T-helper 2 cell treated with Interferon-gamma antibody and Interleukin-4, amounts not matched to agents 5 μg/mL and 100 μg/mL, for 36 hours (primary cell): ENCODE measurements around the gene POLR1G.
A peak's percentile ranks its signal among the peaks of the same experiment; 100 is the strongest.

ENCODE experiments used
- DNase-seq: peaks from one replicate; pipeline ENCODE4 v3.0.0; 2021; ENCODE audit warnings: low spot score
- H3K27ac Mint-ChIP-seq: one replicate; pipeline ENCODE4 v1.8.0; 2021; ENCODE audit warnings: mild to moderate bottlenecking, mixed read lengths
- H3K27me3 Mint-ChIP-seq: one replicate; pipeline ENCODE4 v1.8.0; 2021; ENCODE audit warnings: low read depth, mixed read lengths
- H3K36me3 Mint-ChIP-seq: one replicate; pipeline ENCODE4 v1.8.0; 2021; ENCODE audit warnings: low read depth, mixed read lengths
- H3K4me1 Mint-ChIP-seq: one replicate; pipeline ENCODE4 v1.8.0; 2021; ENCODE audit warnings: low read depth, mixed read lengths
- H3K4me3 Mint-ChIP-seq: one replicate; pipeline ENCODE4 v1.8.0; 2022; ENCODE audit warnings: mild to moderate bottlenecking, moderate library complexity, mixed read lengths
- H3K9me3 Mint-ChIP-seq: one replicate; pipeline ENCODE4 v1.8.0; 2021; ENCODE audit warnings: mixed read lengths

Gene POLR1G, protein sequence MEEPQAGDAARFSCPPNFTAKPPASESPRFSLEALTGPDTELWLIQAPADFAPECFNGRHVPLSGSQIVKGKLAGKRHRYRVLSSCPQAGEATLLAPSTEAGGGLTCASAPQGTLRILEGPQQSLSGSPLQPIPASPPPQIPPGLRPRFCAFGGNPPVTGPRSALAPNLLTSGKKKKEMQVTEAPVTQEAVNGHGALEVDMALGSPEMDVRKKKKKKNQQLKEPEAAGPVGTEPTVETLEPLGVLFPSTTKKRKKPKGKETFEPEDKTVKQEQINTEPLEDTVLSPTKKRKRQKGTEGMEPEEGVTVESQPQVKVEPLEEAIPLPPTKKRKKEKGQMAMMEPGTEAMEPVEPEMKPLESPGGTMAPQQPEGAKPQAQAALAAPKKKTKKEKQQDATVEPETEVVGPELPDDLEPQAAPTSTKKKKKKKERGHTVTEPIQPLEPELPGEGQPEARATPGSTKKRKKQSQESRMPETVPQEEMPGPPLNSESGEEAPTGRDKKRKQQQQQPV

DNA sequence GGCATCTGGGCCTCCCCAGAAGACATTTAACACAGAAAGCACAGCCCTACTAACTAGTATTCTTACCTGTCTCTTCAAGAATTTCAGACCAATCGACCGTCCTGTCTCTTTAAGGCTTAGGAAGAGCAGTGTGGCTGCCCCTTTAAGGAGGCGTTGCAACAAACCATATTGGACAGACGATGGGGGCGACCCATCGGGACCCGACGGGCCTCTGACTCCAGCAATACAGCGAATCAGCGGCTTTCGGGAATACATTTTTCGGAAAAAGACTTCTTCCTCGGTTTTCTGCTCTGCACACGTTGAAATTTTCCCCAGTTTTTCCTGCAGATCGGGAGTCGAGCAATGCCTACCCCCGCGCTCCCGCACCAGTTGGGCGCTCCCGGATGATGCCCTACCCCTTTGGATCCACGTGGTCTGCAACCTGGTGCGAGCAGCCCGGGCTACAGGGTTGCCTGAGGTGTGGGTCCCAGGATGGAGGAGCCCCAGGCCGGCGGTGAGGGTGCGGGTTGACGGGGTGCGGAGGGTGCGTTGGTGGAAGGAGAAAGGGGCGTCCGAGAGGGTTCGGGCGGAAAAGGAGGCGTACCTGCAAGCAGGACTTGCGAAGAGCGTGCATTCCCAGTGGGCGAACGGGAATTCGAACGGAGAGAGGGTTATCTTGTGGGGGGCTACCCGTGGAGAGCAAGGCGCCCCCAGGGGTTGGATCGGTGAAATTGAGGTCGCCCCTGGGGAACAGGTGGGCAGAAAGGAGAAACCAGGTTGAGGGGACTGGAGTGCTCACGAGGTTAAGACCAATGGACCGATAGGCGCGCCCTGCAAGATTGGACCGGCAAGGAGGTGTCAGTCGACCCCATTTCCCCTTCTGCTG lies at the start of gene POLR1G:
TSS of gene POLR1G (plus strand) at position 419 of the 865 bp plus-strand sequence. CDS start at position 472, 53 bp downstream.
- H3K27me3 Mint-ChIP-seq: peaks cover 18% of the 10 kb centered on the region
- peak within 1 kb of the TSS; percentile 90 for H3K27ac Mint-ChIP-seq
- H3K36me3 Mint-ChIP-seq: peaks cover 14% of the 10 kb centered on the region
- peak within 1 kb of the TSS; percentile 91 for H3K4me3 Mint-ChIP-seq
- DNase-seq: peak; percentile 78
- no peaks in the 10 kb centered on the region for H3K9me3 Mint-ChIP-seq
- H3K4me1 Mint-ChIP-seq: peaks cover 39% of the 10 kb centered on the region

- H3K27me3 Mint-ChIP-seq: no peaks in the 10 kb centered on the region
- no peaks in the 10 kb centered on the region for H3K9me3 Mint-ChIP-seq
- no peaks in the 10 kb centered on the region for H3K4me1 Mint-ChIP-seq
Measured at GRCh38 chr19:45356760-45357444, 49.5 kb upstream of the POLR1G start.

DNA sequence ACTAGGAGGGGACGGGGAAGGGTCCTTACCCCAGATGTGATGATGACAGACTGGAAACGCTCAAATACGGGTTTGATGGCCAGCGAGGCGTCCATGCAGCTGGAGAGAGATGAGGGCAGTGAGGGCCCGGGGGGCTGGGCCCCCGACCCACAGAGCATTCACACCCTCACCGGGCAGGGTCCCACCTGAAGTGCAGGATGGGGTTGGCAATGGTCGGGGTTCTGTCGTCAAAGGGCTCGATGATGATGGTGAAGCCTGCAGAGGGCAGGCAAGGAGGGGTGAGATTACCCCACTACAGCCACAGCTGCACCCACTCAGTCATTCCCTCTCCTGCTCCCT lies 49.0 kb upstream of the POLR1G start:
- Mint-ChIP-seq H3K27me3 (no peaks in the 10 kb centered on the region), H3K27ac (no peak overlapping the region), H3K36me3 (peaks cover 27% of the 10 kb centered on the region), H3K4me3 (no peak overlapping the region), H3K4me1 (no peaks in the 10 kb centered on the region), H3K9me3 (no peaks in the 10 kb centered on the region)
- DNase-seq: no peak

More at GRCh38 chr19:45356760-45357444, 49.5 kb upstream of the POLR1G start:
- H3K4me3 Mint-ChIP-seq: no peak overlapping the region
- no peak overlapping the region for H3K27ac Mint-ChIP-seq
- peaks cover 24% of the 10 kb centered on the region for H3K36me3 Mint-ChIP-seq
- no peak for DNase-seq

GRCh38 chr19:45358213-45358792 lies 48.1 kb upstream of the POLR1G start:
- DNase-seq: no peak
- H3K27ac Mint-ChIP-seq: no peak overlapping the region

GRCh38 chr19:45361608-45362007 lies 44.8 kb upstream of the POLR1G start:
- no peaks in the 10 kb centered on the region for H3K27me3 Mint-ChIP-seq
- H3K4me1 Mint-ChIP-seq: no peaks in the 10 kb centered on the region
- H3K36me3 Mint-ChIP-seq: peaks cover 11% of the 10 kb centered on the region
- no peak overlapping the region for H3K27ac Mint-ChIP-seq
- H3K9me3 Mint-ChIP-seq: no peaks in the 10 kb centered on the region
- no peak overlapping the region for H3K4me3 Mint-ChIP-seq
- DNase-seq: no peak

More at GRCh38 chr19:45358213-45358792, 48.1 kb upstream of the POLR1G start:
- no peak overlapping the region for H3K4me3 Mint-ChIP-seq
- no peaks in the 10 kb centered on the region for H3K9me3 Mint-ChIP-seq
- no peaks in the 10 kb centered on the region for H3K4me1 Mint-ChIP-seq
- H3K36me3 Mint-ChIP-seq: peaks cover 25% of the 10 kb centered on the region
- no peaks in the 10 kb centered on the region for H3K27me3 Mint-ChIP-seq

GRCh38 chr19:45362291-45362690 lies 44.2 kb upstream of the POLR1G start:
- no peaks in the 10 kb centered on the region for H3K27me3 Mint-ChIP-seq
- no peaks in the 10 kb centered on the region for H3K4me1 Mint-ChIP-seq
- H3K27ac Mint-ChIP-seq: no peak overlapping the region
- no peaks in the 10 kb centered on the region for H3K9me3 Mint-ChIP-seq
- no peak for DNase-seq
- H3K4me3 Mint-ChIP-seq: no peak overlapping the region
- H3K36me3 Mint-ChIP-seq: peaks cover 10% of the 10 kb centered on the region

- H3K36me3 Mint-ChIP-seq: peaks cover 6% of the 10 kb centered on the region
- H3K9me3 Mint-ChIP-seq: no peaks in the 10 kb centered on the region
- no peak for DNase-seq
- no peaks in the 10 kb centered on the region for H3K27me3 Mint-ChIP-seq
- H3K4me1 Mint-ChIP-seq: peaks cover 5% of the 10 kb centered on the region
- H3K4me3 Mint-ChIP-seq: no peak overlapping the region
- no peak overlapping the region for H3K27ac Mint-ChIP-seq
Measured at GRCh38 chr19:45363861-45364459, 42.5 kb upstream of the POLR1G start.

- H3K27ac Mint-ChIP-seq: no peak overlapping the region
- H3K4me3 Mint-ChIP-seq: no peak overlapping the region
- peaks cover 7% of the 10 kb centered on the region for H3K4me1 Mint-ChIP-seq
- no peaks in the 10 kb centered on the region for H3K27me3 Mint-ChIP-seq
- no peaks in the 10 kb centered on the region for H3K9me3 Mint-ChIP-seq
- peaks cover 6% of the 10 kb centered on the region for H3K36me3 Mint-ChIP-seq
- DNase-seq: no peak
Measured at GRCh38 chr19:45364696-45365095, 41.7 kb upstream of the POLR1G start.

- Mint-ChIP-seq H3K36me3 (peaks cover 3% of the 10 kb centered on the region), H3K9me3 (no peaks in the 10 kb centered on the region), H3K27ac (no peak overlapping the region), H3K27me3 (no peaks in the 10 kb centered on the region), H3K4me3 (peak overlapping the region; percentile 8), H3K4me1 (peaks cover 11% of the 10 kb centered on the region)
- DNase-seq: no peak
Measured at GRCh38 chr19:45368127-45368526, 38.3 kb upstream of the POLR1G start.

- no peak for DNase-seq
- Mint-ChIP-seq H3K27ac (no peak overlapping the region), H3K9me3 (no peaks in the 10 kb centered on the region), H3K4me1 (peaks cover 11% of the 10 kb centered on the region), H3K4me3 (peak overlapping the region; percentile 65), H3K27me3 (no peaks in the 10 kb centered on the region), H3K36me3 (peaks cover 3% of the 10 kb centered on the region)
Measured at GRCh38 chr19:45368737-45369340, 37.6 kb upstream of the POLR1G start.

- H3K27ac Mint-ChIP-seq: peak within 1 kb of the TSS; percentile 99
- peaks cover 3% of the 10 kb centered on the region for H3K36me3 Mint-ChIP-seq
- peaks cover 11% of the 10 kb centered on the region for H3K4me1 Mint-ChIP-seq
- H3K27me3 Mint-ChIP-seq: no peaks in the 10 kb centered on the region
- H3K9me3 Mint-ChIP-seq: no peaks in the 10 kb centered on the region
- peak within 1 kb of the TSS; percentile 96 for H3K4me3 Mint-ChIP-seq
- peak; percentile 100 for DNase-seq
Measured at GRCh38 chr19:45370410-45371204, 35.8 kb upstream of the POLR1G start, which contains the start of gene ERCC2. TSS of gene ERCC2 (minus strand) at chr19:45370573. CDS start at chr19:45370540, 33 bp downstream.

DNA sequence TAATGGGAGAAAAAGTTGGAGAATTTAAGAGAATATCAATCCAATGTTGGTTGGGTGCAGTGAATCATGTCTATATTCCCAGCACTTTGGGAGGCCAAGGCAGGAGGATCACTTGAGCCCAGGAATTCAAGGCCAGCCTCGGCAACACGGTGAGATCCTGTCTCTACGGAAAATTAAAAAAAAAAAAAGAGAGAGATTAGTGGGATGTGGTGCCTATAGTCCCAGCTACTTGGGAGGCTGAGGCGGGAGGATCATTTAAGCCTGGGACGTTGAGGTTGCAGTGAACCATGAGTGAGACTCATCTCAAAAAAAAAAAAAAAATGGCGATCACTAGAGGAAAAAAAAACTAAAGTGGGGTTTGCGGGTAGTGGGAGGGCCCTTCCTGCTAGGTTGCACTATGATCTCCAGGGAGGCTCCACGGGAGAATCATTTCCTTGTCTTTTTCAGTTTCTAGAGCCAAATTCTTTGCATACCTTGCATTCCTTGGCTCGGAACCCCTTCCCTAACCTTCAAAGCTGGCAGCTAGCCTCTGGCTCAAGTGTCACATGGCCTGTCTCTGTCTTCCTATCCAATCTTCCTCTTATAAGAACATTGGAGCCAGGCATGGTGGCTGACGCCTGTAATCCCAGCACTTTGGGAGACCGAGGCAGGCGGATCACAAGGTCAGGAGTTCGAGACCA lies 30.3 kb upstream of the POLR1G start:
- DNase-seq: no peak
- no peaks in the 10 kb centered on the region for H3K4me1 Mint-ChIP-seq
- H3K36me3 Mint-ChIP-seq: no peaks in the 10 kb centered on the region
- H3K9me3 Mint-ChIP-seq: no peaks in the 10 kb centered on the region
- no peaks in the 10 kb centered on the region for H3K27me3 Mint-ChIP-seq
- H3K4me3 Mint-ChIP-seq: no peak overlapping the region
- H3K27ac Mint-ChIP-seq: no peak overlapping the region
